Measurements from ENCODE around the gene NPEPL1.
A peak's percentile ranks its signal among the peaks of the same experiment; 100 is the strongest.

Gene NPEPL1

DNA sequence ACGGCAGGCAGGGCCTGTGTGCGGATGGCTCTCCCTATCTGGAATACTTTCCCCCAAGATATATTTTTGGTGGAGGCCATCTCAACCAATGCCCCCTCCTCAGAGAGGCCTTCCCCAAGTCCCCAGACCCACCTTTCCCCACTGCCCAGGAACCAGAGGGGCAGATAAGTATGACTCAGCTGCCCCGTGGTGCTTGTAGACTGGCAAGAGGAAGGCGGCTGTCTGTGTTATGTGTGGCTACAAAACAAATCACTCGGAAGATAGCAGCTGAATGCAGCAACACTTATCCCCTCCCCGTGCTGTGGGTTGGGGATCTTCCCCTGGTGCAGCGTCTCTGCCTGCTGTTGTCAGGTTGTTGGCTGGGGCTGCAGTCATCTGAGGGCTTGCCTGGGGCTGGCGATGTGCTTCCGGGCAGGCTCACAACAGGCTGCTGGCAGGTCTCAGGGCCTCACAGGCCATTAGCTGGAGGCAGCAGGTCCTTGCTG, 7.1 kb downstream of the NPEPL1 start:
- Mint-ChIP-seq H3K27me3 (ENCODE audit: low read depth) (peaks cover 10% of the 10 kb centered on the region), H3K36me3 (ENCODE audit: low read depth) (peaks cover 50% of the 10 kb centered on the region), H3K9me3 (peaks cover 8% of the 10 kb centered on the region), H3K4me3 (no peak overlapping the region), H3K4me1 (peaks cover 6% of the 10 kb centered on the region), H3K27ac (no peak overlapping the region)
- TF ChIP-seq, protein P1, sequence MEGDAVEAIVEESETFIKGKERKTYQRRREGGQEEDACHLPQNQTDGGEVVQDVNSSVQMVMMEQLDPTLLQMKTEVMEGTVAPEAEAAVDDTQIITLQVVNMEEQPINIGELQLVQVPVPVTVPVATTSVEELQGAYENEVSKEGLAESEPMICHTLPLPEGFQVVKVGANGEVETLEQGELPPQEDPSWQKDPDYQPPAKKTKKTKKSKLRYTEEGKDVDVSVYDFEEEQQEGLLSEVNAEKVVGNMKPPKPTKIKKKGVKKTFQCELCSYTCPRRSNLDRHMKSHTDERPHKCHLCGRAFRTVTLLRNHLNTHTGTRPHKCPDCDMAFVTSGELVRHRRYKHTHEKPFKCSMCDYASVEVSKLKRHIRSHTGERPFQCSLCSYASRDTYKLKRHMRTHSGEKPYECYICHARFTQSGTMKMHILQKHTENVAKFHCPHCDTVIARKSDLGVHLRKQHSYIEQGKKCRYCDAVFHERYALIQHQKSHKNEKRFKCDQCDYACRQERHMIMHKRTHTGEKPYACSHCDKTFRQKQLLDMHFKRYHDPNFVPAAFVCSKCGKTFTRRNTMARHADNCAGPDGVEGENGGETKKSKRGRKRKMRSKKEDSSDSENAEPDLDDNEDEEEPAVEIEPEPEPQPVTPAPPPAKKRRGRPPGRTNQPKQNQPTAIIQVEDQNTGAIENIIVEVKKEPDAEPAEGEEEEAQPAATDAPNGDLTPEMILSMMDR (IDR thresholded peaks at IDR 0.05; ENCODE audit: unreplicated experiment in 3 of 3): no peak

DNA sequence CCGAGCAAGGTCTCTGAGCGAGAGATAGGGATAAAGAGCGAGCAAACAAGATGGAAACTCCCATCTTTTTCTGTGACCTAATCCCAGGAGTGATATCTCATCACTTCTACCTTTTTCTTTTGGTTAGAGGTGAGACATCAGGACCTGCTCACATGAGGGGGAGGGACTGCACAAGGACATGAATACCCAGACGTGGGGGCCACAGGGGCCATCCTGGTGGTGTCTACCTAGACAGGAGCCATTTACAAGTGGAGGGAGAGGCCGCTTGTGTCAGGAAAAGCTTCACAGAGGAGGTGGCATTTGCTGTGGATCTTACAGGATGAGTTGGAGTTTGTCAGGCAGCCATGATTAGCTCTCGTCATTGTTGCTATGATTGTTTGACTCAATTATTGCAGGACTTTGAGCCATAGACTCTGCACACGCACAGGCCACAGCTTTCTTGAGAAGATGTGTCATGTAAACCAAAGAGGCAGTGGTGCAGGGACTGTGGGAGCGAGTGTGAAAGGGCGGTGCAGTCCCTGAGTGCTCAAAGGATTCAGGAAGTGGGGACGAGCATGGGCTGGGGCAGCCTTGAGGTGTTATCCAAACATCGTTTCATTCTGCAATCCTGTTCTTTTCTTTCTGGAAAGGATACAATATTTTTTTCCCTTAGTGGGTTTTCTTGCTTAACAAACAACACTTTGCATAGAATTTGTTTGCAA, 7.7 kb downstream of the NPEPL1 start:
- H3K27ac Mint-ChIP-seq: peak overlapping the region in 1 of 3 experiments; percentile 58
- H3K27me3 Mint-ChIP-seq (ENCODE audit: low read depth): peaks cover 10% of the 10 kb centered on the region
- peaks cover 12% of the 10 kb centered on the region for H3K9me3 Mint-ChIP-seq
- TF ChIP-seq, protein P1 (IDR thresholded peaks at IDR 0.05; ENCODE audit: unreplicated experiment in 3 of 3): no peak
- H3K4me1 Mint-ChIP-seq: peaks cover 7% of the 10 kb centered on the region
- H3K36me3 Mint-ChIP-seq (ENCODE audit: low read depth): peaks cover 57% of the 10 kb centered on the region
- H3K4me3 Mint-ChIP-seq: no peak overlapping the region

DNA sequence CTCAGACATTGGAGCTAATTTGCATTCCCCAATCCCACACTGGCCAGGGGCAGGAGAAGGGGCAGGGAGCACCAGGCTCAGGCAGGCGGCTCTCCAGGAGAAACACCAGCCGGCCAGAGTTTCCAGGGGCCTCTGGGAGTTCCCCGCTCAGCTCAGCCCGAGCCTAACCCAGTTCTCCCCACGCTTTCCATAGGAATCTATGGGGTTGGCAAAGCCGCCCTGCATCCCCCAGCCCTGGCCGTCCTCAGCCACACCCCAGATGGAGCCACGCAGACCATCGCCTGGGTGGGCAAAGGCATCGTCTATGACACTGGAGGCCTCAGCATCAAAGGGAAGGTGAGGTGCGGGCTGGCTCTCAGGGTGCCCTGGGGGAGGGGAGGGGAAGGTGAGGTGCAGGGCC, 8.2 kb downstream of the NPEPL1 start:
- peaks cover 10% of the 10 kb centered on the region for H3K27me3 Mint-ChIP-seq (ENCODE audit: low read depth)
- no peak overlapping the region for H3K4me3 Mint-ChIP-seq
- TF ChIP-seq, protein P1 (IDR thresholded peaks at IDR 0.05; ENCODE audit: unreplicated experiment in 3 of 3): no peak
- H3K9me3 Mint-ChIP-seq: peaks cover 15% of the 10 kb centered on the region
- H3K4me1 Mint-ChIP-seq: peaks cover 13% of the 10 kb centered on the region
- H3K36me3 Mint-ChIP-seq (ENCODE audit: low read depth): peaks cover 62% of the 10 kb centered on the region
- H3K27ac Mint-ChIP-seq: peak overlapping the region in 1 of 3 experiments; percentile 58

DNA sequence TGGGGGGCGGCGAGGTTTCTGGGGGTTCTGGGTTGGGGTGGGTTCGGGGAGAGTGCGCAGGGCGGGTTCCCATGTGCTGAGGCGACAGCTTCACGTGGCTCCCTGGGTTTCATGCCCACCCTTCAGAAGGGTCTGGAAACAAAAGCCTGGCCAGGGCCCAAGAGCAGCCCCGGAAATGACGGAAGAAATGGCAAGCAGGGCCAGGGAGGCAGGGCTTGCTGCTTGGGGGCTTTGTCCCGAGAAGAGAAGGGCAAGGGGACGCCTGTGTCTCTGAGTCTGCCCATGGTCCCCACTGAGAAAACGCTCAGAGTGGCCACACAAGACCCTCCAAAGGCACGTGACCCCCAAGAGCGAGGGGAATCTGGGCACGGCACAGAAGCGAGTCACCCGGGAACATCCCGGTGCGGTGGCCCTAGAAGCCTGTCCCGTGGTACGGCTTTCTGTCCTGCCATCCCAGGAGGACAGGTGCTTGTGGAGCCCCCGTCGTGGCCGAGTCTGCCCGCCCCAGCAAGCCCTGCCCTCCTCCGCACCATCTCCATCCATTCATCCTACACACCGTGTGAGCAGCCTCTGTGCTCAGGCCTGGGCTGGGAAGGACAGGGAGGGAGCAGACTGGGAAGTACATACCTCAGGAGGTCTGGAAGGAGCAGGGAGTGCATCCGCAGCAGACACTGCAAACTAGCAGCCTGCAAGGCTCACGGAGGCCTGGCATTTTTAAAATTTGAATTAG, 9.0 kb downstream of the NPEPL1 start:
- Mint-ChIP-seq H3K27me3 (ENCODE audit: low read depth) (peaks cover 10% of the 10 kb centered on the region), H3K36me3 (ENCODE audit: low read depth) (peaks cover 66% of the 10 kb centered on the region), H3K4me1 (peaks cover 13% of the 10 kb centered on the region), H3K4me3 (no peak overlapping the region), H3K9me3 (peaks cover 15% of the 10 kb centered on the region), H3K27ac (no peak overlapping the region)
- TF ChIP-seq, protein P1 (IDR thresholded peaks at IDR 0.05; ENCODE audit: unreplicated experiment in 3 of 3): no peak

DNA sequence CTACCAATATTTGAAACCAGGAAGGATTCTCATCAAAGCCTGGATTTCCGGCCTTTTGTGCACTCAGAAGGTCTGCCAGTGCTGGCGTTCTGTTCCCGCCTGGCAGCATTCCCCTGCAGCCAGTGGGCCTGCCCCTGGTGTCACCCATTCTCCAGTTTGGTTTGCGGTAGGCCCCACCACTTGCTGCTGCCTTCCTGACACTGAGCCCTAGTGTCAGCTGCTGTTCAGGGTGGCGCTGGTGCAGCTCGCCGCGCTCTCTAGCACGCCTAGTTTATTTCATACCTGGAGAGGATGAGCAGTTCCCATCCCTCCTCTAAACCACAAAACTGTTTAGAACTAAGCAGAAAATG, 9.5 kb downstream of the NPEPL1 start:
- H3K9me3 Mint-ChIP-seq: peaks cover 15% of the 10 kb centered on the region
- H3K4me3 Mint-ChIP-seq: no peak overlapping the region
- peaks cover 10% of the 10 kb centered on the region for H3K27me3 Mint-ChIP-seq (ENCODE audit: low read depth)
- H3K27ac Mint-ChIP-seq: no peak overlapping the region
- H3K36me3 Mint-ChIP-seq (ENCODE audit: low read depth): peaks cover 66% of the 10 kb centered on the region
- peaks cover 13% of the 10 kb centered on the region for H3K4me1 Mint-ChIP-seq
- TF ChIP-seq, protein P1 (IDR thresholded peaks at IDR 0.05; ENCODE audit: unreplicated experiment in 3 of 3): no peak
